Liver (tissue), 9 donors: ENCODE data around the gene SUGP2. TPM values are rescaled to one million over a fixed set of nuclear protein-coding genes. Genes with fewer than 3 reads are reported as not detected.

Experiments used
- DNase-seq: peaks from one replicate; pipeline ENCODE4 v3.0.0-alpha.2; 2017; ENCODE audit warnings: low spot score
- H3K27ac ChIP-seq, 2 donors: one replicate each; pipeline ENCODE4 v1.7.0; 2013; ENCODE audit warnings: inconsistent platforms in 2 of 2, low read length in 2 of 2, control low read depth in 1 of 2, low read depth in 1 of 2, mild to moderate bottlenecking in 1 of 2
- H3K27me3 ChIP-seq, 4 donors: one replicate each; pipeline versions ENCODE4 v1.6.1 to v1.7.0; 2013; ENCODE audit warnings: low read length in 3 of 4, inconsistent platforms in 1 of 4, mild to moderate bottlenecking in 1 of 4, moderate library complexity in 1 of 4; ENCODE audit not compliant: control insufficient read depth in 4 of 4, insufficient read depth in 4 of 4
- H3K36me3 ChIP-seq, 4 donors: one replicate each; pipeline versions ENCODE4 v1.6.1 to v1.7.0; 2013; ENCODE audit warnings: low read length in 3 of 4, mild to moderate bottlenecking in 3 of 4, low read depth in 1 of 4, moderate library complexity in 1 of 4; ENCODE audit not compliant: control insufficient read depth in 4 of 4, insufficient read depth in 3 of 4
- H3K4me1 ChIP-seq, 4 donors: one replicate each; pipeline versions ENCODE4 v1.6.1 to v1.7.0; 2013; ENCODE audit warnings: low read length in 3 of 4, mild to moderate bottlenecking in 3 of 4, moderate library complexity in 1 of 4; ENCODE audit not compliant: control insufficient read depth in 4 of 4, insufficient read depth in 4 of 4
- H3K4me3 ChIP-seq, 3 donors: one replicate each; pipeline versions ENCODE4 v1.6.1 to v1.7.0; 2013; ENCODE audit warnings: low read length in 3 of 3, control low read depth in 1 of 3, low read depth in 1 of 3, mild to moderate bottlenecking in 1 of 3
- H3K9ac ChIP-seq, 2 donors: one replicate each; pipeline ENCODE4 v1.7.0; 2013; ENCODE audit warnings: low read length in 2 of 2, mild to moderate bottlenecking in 2 of 2, moderate library complexity in 2 of 2, control low read depth in 1 of 2, low read depth in 1 of 2
- H3K9me3 ChIP-seq, 4 donors: one replicate each; pipeline versions ENCODE4 v1.6.1 to v1.7.0; 2013; ENCODE audit warnings: low read length in 3 of 4; ENCODE audit not compliant: control insufficient read depth in 4 of 4
- ATF3 ChIP-seq: IDR thresholded peaks from 2 replicates; pipeline ENCODE4 v1.6.1; 2016; ENCODE audit warnings: antibody characterized with exemption
- CTCF ChIP-seq: fragments of 150-350 bp; IDR thresholded peaks from 2 replicates; pipeline ENCODE4 v1.5.1; 2017; ENCODE audit warnings: improper control_type of control experiment, low read depth, low read length; ENCODE audit not compliant: missing input control
- EGR1 ChIP-seq, 2 donors: IDR thresholded peaks; 2 replicates each; pipeline ENCODE4 v1.6.1; 2016 to 2018; ENCODE audit warnings: antibody characterized with exemption in 2 of 2, low read depth in 2 of 2
- FOXA1 ChIP-seq: IDR thresholded peaks from 2 replicates; pipeline ENCODE4 v1.6.1; 2016; ENCODE audit warnings: antibody characterized with exemption
- FOXA2 ChIP-seq: IDR thresholded peaks from 2 replicates; pipeline ENCODE4 v1.6.1; 2016; ENCODE audit warnings: antibody characterized with exemption
- GABPA ChIP-seq, 2 donors: IDR thresholded peaks in 1 of 2; conservative IDR thresholded peaks in 1 of 2; 2 replicates each; pipeline ENCODE4 v1.6.1; 2016; ENCODE audit warnings: antibody characterized with exemption in 2 of 2, mild to moderate bottlenecking in 1 of 2, moderate library complexity in 1 of 2
- HNF4A ChIP-seq, 2 donors: conservative IDR thresholded peaks; 2 replicates each; pipeline ENCODE4 v1.6.1; 2016; ENCODE audit warnings: antibody characterized with exemption in 2 of 2, mild to moderate bottlenecking in 2 of 2
- HNF4G ChIP-seq: IDR thresholded peaks from 2 replicates; pipeline ENCODE4 v1.6.1; 2016; ENCODE audit warnings: antibody characterized with exemption
- JUND ChIP-seq, 2 donors: IDR thresholded peaks; 2 replicates each; pipeline ENCODE4 v1.6.1; 2016; ENCODE audit warnings: antibody characterized with exemption in 2 of 2
- MAX ChIP-seq: IDR thresholded peaks from 2 replicates; pipeline ENCODE4 v1.6.1; 2016; ENCODE audit warnings: antibody characterized with exemption
- NR2F2 ChIP-seq: IDR thresholded peaks from 2 replicates; pipeline ENCODE4 v1.6.1; 2016; ENCODE audit warnings: antibody characterized with exemption
- RAD21 ChIP-seq, 2 donors: IDR thresholded peaks; 2 replicates each; pipeline ENCODE4 v1.6.1; 2016; ENCODE audit warnings: antibody characterized with exemption in 2 of 2, mild to moderate bottlenecking in 2 of 2
- REST ChIP-seq: IDR thresholded peaks from 2 replicates; pipeline ENCODE4 v1.6.1; 2016; ENCODE audit warnings: antibody characterized with exemption, mild to moderate bottlenecking
- RXRA ChIP-seq, 2 donors: IDR thresholded peaks; 2 replicates each; pipeline ENCODE4 v1.6.1; 2017 to 2018; ENCODE audit warnings: antibody characterized with exemption in 2 of 2, mild to moderate bottlenecking in 1 of 2
- SP1 ChIP-seq: IDR thresholded peaks from 2 replicates; pipeline ENCODE4 v1.6.1; 2018; ENCODE audit warnings: antibody characterized with exemption, mild to moderate bottlenecking
- YY1 ChIP-seq: IDR thresholded peaks from 2 replicates; pipeline ENCODE4 v1.6.1; 2016; ENCODE audit warnings: antibody characterized with exemption, mild to moderate bottlenecking
- ZBTB33 ChIP-seq: IDR thresholded peaks from 2 replicates; pipeline ENCODE4 v1.6.1; 2016; ENCODE audit warnings: antibody characterized with exemption
- WGBS: extraction: QIAGEN DNeasy Blood & Tissue Kit; methylation state at CpG from one replicate; pipeline ENCODE4 v1.1.7; 2013; 5-methylcytosine and 5-hydroxymethylcytosine counted together
- polyA plus RNA-seq, 2 donors: library from polyadenylated mRNA; stranded (reverse) in 1 of 2; unstranded in 1 of 2; fragments of 200-250 nt in 1 of 2; fragments of >200 nt in 1 of 2; fragmentation: Nextera tagmentation in 1 of 2; extraction: Ambion mirVana in 1 of 2; gene quantifications; one replicate each; pipeline versions ENCODE4 v1.2.1 to v1.2.3, GENCODE V29; 2013 to 2015
- total RNA-seq, 2 donors: library from RNA; depleted of rRNA; stranded (reverse); fragments of >200 nt; gene quantifications; one replicate each; pipeline ENCODE4 v1.2.3, GENCODE V29; 2014
- donor health status: healthy.
- donor health status: healthy.
- donor health status: healthy.
- donor health status: healthy.
- donor health status: healthy.

SUGP2 gene
- total and polyA plus RNA-seq, 4 donors: 9.6 to 29.0 (median 19.2) TPM

GRCh38 chr19:18964121-18964520, 69.2 kb downstream of the SUGP2 start:
- H3K9ac ChIP-seq: no peak overlapping the region

More at GRCh38 chr19:18964121-18964520, 69.2 kb downstream of the SUGP2 start:
- H3K27ac ChIP-seq: no peak overlapping the region
- H3K27me3 ChIP-seq: no peaks in the 10 kb centered on the region
- no peak for TF ChIP-seq RXRA (IDR thresholded peaks at IDR 0.05)
- no peak for TF ChIP-seq HNF4G
- no peak for TF ChIP-seq REST
- TF ChIP-seq NR2F2: no peak
- TF ChIP-seq HNF4A (conservative IDR thresholded peaks at IDR 0.05): no peak
- TF ChIP-seq ZBTB33: no peak
- no peak for TF ChIP-seq YY1
- no peak for TF ChIP-seq ATF3
- TF ChIP-seq EGR1 (IDR thresholded peaks at IDR 0.05; ENCODE audit: low read depth in 2 of 2): no peak
- TF ChIP-seq RAD21 (IDR thresholded peaks at IDR 0.05): no peak
- no peak for TF ChIP-seq CTCF
- no peak for TF ChIP-seq FOXA1
- no peak for TF ChIP-seq JUND (IDR thresholded peaks at IDR 0.05)
- no peak for TF ChIP-seq GABPA (IDR thresholded peaks at IDR 0.05 in 1 of 2, conservative IDR thresholded peaks at IDR 0.05 in 1 of 2)
- no peak for TF ChIP-seq FOXA2
- no peak for TF ChIP-seq MAX
- no peak for TF ChIP-seq SP1
- H3K4me1 ChIP-seq: no peaks in the 10 kb centered on the region
- H3K36me3 ChIP-seq: no peaks in the 10 kb centered on the region
- H3K9me3 ChIP-seq: no peaks in the 10 kb centered on the region
- 95% methylated on average over 9 of the region's 9 CpGs for WGBS
- DNase-seq: no peak
- H3K4me3 ChIP-seq: no peak overlapping the region
